GM19023 (cell line): ENCODE measurements around the gene OR8B4.
"Not testable (repeated sequence)": the region's sequence is repeated elsewhere in the genome, so short reads cannot be mapped to it uniquely, and the experiment has no call there.

ENCODE experiments used
- ATAC-seq: cut with Tn5 transposase; IDR thresholded peaks from one replicate; pipeline ENCODE4 v1.9.1; 2021; ENCODE audit warnings: mild to moderate bottlenecking, moderate library complexity; ENCODE audit not compliant: unreplicated experiment

Gene OR8B4, protein sequence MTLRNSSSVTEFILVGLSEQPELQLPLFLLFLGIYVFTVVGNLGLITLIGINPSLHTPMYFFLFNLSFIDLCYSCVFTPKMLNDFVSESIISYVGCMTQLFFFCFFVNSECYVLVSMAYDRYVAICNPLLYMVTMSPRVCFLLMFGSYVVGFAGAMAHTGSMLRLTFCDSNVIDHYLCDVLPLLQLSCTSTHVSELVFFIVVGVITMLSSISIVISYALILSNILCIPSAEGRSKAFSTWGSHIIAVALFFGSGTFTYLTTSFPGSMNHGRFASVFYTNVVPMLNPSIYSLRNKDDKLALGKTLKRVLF

DNA sequence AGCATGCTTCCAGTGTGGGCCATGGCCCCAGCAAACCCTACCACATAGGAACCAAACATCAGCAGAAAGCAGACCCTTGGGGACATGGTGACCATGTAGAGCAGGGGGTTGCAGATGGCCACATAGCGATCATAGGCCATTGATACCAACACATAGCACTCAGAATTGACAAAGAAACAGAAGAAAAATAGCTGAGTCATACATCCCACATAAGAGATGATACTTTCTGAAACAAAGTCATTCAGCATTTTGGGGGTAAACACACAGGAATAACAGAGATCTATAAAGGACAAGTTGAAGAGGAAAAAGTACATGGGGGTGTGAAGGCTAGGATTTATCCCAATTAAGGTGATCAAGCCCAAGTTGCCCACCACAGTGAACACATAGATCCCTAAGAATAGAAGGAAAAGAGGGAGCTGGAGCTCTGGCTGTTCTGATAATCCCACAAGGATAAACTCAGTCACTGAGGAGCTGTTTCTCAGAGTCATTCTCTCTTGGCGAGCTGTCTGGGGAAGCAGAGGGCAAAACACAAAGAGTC is at the start of gene OR8B4:
TSS of gene OR8B4 (minus strand) at position 488 of the 538 bp plus-strand sequence. CDS start at position 488, 0 bp downstream.
- no peak for ATAC-seq

DNA sequence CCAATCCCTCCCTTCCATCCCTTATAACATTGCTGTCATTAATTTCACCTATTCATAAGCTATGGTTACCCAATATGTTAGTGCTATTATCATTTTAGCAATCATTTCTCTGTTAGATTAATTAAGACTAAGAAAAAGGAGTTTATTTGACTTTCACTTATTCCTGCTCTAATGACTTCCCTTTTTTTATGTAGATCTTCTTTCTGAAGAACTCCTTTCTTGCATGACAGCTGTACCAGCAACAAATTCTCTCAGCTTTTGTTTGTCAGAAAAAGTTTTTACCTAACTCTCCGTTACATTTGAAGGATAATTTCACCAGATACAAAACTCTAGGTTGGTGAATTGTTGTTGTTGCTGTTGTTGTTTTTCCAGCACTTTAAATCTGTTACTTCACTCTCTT is 49.4 kb upstream of the OR8B4 start:
- no peak for ATAC-seq

- ATAC-seq = no peak
These were observed 48.8 kb upstream of the OR8B4 start for GRCh38 chr11:124473476-124473875.

DNA sequence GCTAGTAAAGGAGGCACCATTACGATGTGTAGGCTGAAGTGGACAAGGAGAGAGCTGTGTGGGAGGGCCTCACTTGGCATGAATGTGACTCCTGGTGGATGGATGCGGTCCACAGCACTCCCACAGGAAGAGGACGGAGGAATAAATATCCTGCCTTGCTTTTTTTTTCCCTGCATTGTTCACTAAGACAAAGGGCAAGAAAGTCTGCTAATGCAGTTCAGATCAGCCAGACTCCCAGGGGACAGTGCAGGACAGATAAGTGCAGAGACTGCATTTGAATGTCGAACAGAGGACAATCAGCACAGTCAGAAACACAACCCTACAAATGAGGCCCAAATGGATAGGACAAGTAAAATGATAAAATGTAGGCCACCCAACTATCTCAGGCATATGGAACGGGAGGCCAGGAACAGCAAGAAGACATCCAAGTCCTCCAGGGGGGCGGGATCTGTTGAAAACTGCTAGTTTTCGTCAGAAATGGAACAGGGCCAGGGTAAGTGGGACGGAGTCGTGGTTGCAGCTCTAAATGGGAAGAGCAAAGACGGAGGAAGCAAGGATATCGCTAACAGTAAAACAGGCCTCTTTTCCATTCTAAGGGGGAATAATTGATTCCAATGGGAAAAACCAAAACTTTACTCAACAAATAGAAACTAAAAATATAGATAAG is 46.0 kb upstream of the OR8B4 start:
- no peak for ATAC-seq

DNA sequence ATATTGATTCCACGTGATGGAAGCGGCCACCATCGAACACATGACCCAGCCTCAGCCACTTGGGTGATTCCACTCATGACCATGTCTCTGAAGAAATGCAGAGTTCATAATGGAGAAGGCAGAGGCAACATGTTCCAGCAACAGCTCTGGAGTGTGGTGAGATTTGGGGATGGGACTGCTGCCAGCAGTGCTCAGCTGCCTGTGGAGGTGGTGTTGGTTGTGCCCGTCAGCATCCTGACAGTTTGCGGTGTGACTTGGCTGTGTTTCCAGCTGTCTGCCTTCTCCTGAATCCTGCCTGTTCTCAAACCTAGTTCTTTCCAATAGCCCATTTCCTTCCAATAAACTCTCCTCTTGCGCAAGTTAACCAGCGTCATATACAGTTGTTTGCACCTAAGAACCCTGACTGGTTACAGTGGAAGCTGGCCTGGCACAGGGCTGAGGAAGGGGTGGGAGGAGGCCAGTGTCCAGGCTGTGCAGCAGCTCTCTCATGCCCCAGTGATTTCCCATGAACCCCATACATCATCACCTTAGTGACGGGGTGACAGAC is 42.8 kb upstream of the OR8B4 start:
- ATAC-seq = no peak

DNA sequence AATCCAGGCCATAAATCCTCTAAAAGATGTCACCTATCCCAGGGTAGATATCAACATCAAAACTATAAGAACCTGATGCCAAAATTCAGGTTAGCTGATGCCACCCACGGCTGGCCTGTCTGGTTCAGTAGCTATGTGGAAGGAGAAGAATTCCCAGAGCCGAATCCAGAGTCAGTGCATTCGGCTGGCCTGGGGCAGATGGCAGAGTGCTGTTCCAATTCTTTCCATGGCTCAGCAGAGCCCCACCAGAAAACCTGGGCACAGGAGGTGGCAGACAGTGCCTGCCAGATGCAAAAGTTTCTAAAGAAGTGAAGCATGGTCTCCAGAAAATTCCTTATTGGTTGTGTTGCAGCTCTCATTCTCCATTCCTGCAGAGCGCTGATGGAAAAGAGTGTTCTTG is 40.7 kb upstream of the OR8B4 start:
- no peak for ATAC-seq

DNA sequence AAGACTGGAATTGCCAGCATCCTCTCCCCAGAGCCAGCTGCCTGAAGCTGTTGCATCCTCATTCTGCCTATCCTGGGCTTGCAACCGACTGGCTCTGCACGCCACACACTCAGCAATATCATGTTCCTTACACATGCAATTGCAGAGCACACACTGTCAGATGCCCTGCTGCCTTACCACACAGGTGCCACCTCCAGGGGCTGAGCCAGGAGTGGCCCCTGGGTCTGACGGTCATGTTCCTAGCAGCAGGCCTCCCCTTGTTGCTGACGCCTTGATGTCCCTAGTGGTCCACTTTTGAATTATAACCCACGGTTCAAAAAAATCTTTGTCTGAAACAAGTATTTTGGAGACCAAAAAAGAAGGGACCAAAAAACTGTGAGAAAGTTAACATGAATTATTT is 39.3 kb upstream of the OR8B4 start:
- ATAC-seq = no peak

DNA sequence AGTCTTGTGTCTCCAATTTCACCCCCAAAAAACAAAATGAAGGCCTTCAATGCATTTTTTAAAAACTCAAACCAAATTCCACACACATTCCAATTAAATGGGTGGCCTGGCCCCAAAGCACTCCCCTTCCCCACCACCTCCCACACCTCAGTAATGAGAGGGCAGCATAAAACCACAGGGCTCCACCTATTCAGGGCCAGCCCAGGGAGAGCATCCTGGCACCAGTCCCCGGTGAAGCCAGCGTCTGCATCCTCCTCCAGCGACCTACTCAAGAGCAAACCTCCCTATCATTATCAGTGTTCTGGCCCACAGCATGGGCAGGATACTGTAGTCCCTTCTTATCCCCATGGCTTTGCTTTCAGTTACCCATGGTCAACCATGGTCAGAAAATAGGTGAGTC is 38.7 kb upstream of the OR8B4 start:
- no peak for ATAC-seq

GRCh38 chr11:124460459-124460858 is 35.8 kb upstream of the OR8B4 start:
- ATAC-seq = no peak

DNA sequence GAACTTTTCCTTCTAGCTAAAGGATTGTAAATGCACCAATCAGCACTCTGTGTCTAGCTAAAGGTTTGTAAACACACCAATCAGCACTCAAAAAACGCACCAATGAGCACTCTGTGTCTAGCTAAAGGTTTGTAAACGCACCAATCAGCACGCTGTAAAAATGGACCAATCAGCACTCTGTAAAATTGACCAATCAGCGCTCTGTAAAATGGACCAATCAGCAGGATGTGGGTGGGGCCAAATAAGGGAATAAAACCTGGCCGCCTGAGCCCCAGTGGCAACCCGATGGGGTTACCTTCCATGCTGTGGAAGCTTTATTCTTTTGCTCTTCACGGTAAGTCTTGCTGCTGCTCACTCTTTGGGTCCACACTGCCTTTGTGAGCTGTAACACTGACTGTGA is 34.7 kb upstream of the OR8B4 start:
- ATAC-seq = not testable (repeated sequence)

DNA sequence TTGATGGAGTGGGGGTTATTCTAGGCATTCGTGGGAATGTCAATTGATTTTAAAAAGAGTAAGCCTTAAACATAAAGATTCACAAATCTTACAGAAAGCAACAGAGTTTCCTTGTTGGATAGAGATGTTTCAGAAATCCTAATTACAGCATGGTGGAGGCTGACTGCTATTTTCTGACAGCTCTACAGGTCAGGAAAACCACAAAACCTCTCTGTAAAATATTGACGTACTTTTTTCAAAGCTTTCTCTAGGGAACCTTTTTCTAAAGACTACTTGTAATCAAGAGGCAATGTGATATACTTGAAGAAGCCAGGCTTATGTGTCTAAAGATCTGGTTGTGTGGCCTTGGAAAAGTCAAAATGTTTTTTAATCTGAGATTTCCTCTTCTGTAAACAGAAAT is 29.9 kb upstream of the OR8B4 start:
- ATAC-seq = no peak

DNA sequence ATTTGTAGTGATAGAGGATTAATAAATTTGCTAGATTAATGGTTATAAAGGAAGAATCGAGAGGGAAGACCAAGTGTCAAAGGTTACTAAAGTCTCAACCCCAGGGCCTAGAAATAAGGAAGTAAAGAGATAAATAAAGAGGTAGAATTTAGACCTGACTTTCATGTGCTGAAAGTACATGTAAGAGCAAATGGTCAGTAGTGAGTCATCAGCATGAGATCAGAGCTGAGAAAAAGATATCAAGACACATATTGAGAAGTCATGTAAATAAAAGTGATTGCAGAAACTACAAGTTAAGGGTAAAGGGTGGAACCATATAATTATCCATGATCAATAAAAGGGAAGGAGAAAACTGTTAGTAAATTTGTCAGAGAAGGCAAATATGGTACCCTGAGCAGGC is 22.2 kb upstream of the OR8B4 start:
- no peak for ATAC-seq

DNA sequence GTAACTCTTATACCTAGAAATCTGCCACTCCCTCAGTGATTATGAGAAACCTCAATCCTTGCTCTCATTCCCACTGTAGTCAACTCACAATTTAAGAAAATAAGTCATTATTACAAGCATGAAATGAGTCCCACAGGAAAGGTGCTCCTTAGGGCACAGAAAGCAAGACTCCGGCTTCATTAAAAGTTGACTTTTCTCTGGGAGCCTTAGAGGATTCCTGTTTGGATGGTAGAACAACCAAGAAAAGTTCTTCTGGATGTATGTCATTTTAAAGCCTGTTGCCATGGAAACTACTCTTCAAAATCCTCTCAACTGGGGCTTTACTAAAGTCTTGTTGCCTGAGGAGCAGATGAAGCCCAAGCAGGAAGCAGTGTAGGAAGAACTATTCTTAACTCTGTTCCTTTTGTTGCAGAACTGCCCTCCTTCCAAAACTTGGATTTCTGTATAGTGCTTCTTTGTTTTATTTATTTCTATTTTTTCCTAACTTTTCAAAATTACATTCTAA is 21.0 kb upstream of the OR8B4 start, which contains the start of gene OR8B8:
TSS of gene OR8B8 (minus strand) at position 51 of the 505 bp plus-strand sequence. CDS start 4,611 bp downstream, outside the sequence.
- ATAC-seq = no peak

GRCh38 chr11:124442847-124443246 is 18.2 kb upstream of the OR8B4 start:
- ATAC-seq = no peak

- no peak for ATAC-seq
These were observed 17.8 kb upstream of the OR8B4 start for GRCh38 chr11:124442442-124442841.

DNA sequence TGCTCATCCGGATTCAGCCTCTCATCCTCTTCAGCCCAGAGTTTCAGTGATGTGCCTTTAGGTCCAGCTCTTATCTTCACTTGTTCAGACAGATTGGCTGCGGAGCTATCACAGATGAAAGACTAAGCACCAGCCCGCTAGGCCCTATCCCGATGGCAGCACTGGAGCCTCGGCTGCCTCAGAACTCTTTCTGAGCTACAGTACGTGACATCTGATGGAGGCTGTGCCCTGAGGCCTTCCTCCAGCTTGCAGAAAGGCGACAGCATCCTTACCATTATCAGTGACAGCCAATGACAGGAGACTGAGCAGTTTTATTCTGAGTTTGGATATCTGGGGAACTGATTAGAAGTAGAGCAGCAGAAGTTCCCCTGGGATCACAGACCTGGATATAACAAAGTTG is 16.8 kb upstream of the OR8B4 start:
- ATAC-seq = no peak

- no peak for ATAC-seq
These were observed 16.4 kb upstream of the OR8B4 start for GRCh38 chr11:124441081-124441480.

- ATAC-seq = no peak
These were observed 15.9 kb upstream of the OR8B4 start for GRCh38 chr11:124440608-124441007.

GRCh38 chr11:124434699-124435098 is 10.0 kb upstream of the OR8B4 start:
- ATAC-seq = no peak

DNA sequence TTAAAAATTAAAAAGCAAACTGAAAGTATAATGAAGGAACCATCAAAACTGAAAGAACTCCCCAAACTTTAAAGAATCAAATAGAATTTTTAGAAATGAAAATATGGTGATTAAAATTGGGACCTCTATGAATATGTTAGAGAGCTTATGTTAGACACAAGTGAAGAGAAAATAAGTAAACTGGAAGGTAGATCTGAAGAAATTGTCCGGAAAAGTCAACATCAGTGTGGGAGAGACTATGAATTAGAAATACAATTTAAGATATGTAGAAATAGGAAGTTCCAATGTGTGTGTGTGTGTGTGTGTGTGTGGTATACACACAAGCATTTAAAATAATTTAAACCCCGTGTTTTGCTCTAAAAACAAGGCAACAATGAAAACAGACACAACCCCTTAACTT is 4.9 kb upstream of the OR8B4 start:
- ATAC-seq = no peak

- no peak for ATAC-seq
These were observed 3.6 kb downstream of the OR8B4 start for GRCh38 chr11:124421043-124421442.
